DND-41 (cell line): Measurements from ENCODE around the gene SSMEM1.

Experiments
- ATAC-seq: fragments of 200-7000 bp; cut with Tn5 transposase; 3 replicates; pipeline ENCODE4 v1.9.1; 2021; ENCODE audit warnings: low read depth; ENCODE audit not compliant: insufficient read depth
- DNase-seq: peaks from one replicate; pipeline ENCODE4 v3.0.0-alpha.2; 2020
- H2AFZ ChIP-seq: 2 replicates; pipeline ENCODE4 v1.6.0; 2012; ENCODE audit warnings: low read depth, low read length
- H3K27ac ChIP-seq: 2 replicates; pipeline ENCODE4 v1.5.1; 2012; ENCODE audit warnings: low read length, inconsistent platforms
- H3K27me3 ChIP-seq: fragments of 200-600 bp; sonication (generic); 2 replicates; pipeline ENCODE4 v1.6.0; 2012; ENCODE audit warnings: low read length, mild to moderate bottlenecking, inconsistent platforms; ENCODE audit not compliant: insufficient read depth, poor library complexity
- H3K36me3 ChIP-seq: 2 replicates; pipeline ENCODE4 v1.5.1; 2012; ENCODE audit warnings: low read length, inconsistent platforms; ENCODE audit not compliant: insufficient read depth
- H3K4me1 ChIP-seq: 2 replicates; pipeline ENCODE4 v1.5.1; 2012; ENCODE audit warnings: mild to moderate bottlenecking, low read length; ENCODE audit not compliant: insufficient read depth
- H3K4me2 ChIP-seq: 2 replicates; pipeline ENCODE4 v1.6.0; 2012; ENCODE audit warnings: mild to moderate bottlenecking, moderate library complexity, low read length, inconsistent platforms; ENCODE audit not compliant: insufficient read depth
- H3K4me3 ChIP-seq, 2 experiments: fragments of 200-600 bp in 1 of 2; shearing (Covaris generic) in 1 of 2; 2 replicates each; pipeline ENCODE4 v1.5.1; 2012 to 2016; ENCODE audit warnings: inconsistent platforms in 2 of 2, low read length in 2 of 2, mild to moderate bottlenecking in 2 of 2, low read depth in 1 of 2, moderate library complexity in 1 of 2
- H3K79me2 ChIP-seq: 2 replicates; pipeline ENCODE4 v1.6.0; 2012; ENCODE audit warnings: low read length, inconsistent platforms; ENCODE audit not compliant: insufficient read depth
- H3K9ac ChIP-seq: 2 replicates; pipeline ENCODE4 v1.6.0; 2012; ENCODE audit warnings: low read depth, mild to moderate bottlenecking, inconsistent platforms, low read length, moderate library complexity
- H3K9me3 ChIP-seq: 2 replicates; pipeline ENCODE4 v1.5.1; 2012; ENCODE audit warnings: low read length, moderate library complexity, mild to moderate bottlenecking, inconsistent platforms; ENCODE audit not compliant: insufficient read depth, severe bottlenecking
- H4K20me1 ChIP-seq: 2 replicates; pipeline ENCODE4 v1.6.0; 2012; ENCODE audit warnings: low read length; ENCODE audit not compliant: insufficient read depth
- EZH2 ChIP-seq: IDR thresholded peaks from 3 replicates; pipeline ENCODE4 v1.6.1; 2012; ENCODE audit warnings: borderline replicate concordance, low read depth, mild to moderate bottlenecking, moderate library complexity, low read length, inconsistent platforms; ENCODE audit not compliant: severe bottlenecking
- TF ChIP-seq, protein P1 (sequence below): IDR thresholded peaks from 2 replicates; pipeline ENCODE4 v1.5.1; 2012; ENCODE audit warnings: borderline replicate concordance, low read length, moderate library complexity, mild to moderate bottlenecking; ENCODE audit not compliant: poor library complexity, severe bottlenecking; ENCODE audit errors: extremely low read depth

Gene SSMEM1

DNA sequence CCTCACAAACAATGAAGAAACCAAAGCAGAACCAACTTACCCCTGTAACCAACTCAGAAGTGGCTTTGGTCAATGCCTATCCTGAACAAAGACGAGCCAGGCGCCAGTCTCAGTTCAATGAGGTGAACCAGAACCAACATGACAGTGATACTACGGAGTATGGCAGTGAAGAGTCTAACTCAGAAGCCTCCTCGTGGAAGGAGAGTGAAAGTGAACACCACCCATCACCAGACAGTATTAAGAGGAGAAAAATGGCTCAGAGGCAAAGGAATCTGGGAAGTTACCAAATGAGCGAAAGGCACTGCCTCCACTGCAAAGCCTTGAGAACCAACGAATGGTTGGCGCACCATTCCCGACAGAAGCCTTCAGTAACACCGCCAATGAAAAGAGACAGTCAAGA is 8.4 kb downstream of the SSMEM1 start:
- Histone ChIP-seq H2AFZ (no peak overlapping the region), H3K4me1 (no peaks in the 10 kb centered on the region), H3K27me3 (no peaks in the 10 kb centered on the region), H4K20me1 (no peaks in the 10 kb centered on the region), H3K4me3 (no peak overlapping the region), H3K4me2 (no peak overlapping the region), H3K9ac (no peak overlapping the region), H3K36me3 (no peaks in the 10 kb centered on the region), H3K27ac (no peak overlapping the region), H3K9me3 (no peaks in the 10 kb centered on the region), H3K79me2 (no peaks in the 10 kb centered on the region)
- ATAC-seq (no peak), DNase-seq (no peak)
- TF ChIP-seq EZH2 = no peak
- TF ChIP-seq, protein P1, sequence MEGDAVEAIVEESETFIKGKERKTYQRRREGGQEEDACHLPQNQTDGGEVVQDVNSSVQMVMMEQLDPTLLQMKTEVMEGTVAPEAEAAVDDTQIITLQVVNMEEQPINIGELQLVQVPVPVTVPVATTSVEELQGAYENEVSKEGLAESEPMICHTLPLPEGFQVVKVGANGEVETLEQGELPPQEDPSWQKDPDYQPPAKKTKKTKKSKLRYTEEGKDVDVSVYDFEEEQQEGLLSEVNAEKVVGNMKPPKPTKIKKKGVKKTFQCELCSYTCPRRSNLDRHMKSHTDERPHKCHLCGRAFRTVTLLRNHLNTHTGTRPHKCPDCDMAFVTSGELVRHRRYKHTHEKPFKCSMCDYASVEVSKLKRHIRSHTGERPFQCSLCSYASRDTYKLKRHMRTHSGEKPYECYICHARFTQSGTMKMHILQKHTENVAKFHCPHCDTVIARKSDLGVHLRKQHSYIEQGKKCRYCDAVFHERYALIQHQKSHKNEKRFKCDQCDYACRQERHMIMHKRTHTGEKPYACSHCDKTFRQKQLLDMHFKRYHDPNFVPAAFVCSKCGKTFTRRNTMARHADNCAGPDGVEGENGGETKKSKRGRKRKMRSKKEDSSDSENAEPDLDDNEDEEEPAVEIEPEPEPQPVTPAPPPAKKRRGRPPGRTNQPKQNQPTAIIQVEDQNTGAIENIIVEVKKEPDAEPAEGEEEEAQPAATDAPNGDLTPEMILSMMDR = no peak

DNA sequence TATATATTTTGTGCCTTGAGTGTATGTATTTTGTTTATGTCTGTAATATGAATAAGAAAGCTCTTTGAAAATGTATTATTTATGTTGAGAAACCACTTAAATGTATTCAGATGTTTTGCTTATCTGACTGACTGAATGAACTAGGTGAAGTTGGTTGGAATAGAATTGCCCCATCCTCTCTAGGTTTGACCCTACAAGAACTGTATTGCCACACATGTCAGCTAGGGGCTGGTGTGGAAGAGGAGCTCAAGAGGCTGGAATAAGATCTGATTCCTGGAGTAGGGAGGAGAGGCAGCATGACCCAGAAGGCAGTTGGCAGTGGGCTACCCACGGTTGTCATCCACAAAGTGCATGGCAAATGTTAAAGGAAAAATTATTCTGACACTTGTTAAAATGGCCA is 9.1 kb downstream of the SSMEM1 start:
- no peak overlapping the region for H3K4me2 ChIP-seq
- no peaks in the 10 kb centered on the region for H3K27me3 ChIP-seq
- H2AFZ ChIP-seq = no peak overlapping the region
- H3K4me1 ChIP-seq = no peaks in the 10 kb centered on the region
- no peak overlapping the region for H3K4me3 ChIP-seq
- H3K9ac ChIP-seq = no peak overlapping the region
- no peaks in the 10 kb centered on the region for H4K20me1 ChIP-seq
- TF ChIP-seq, protein P1 = no peak
- TF ChIP-seq EZH2 = no peak
- H3K79me2 ChIP-seq = no peaks in the 10 kb centered on the region
- no peaks in the 10 kb centered on the region for H3K36me3 ChIP-seq
- H3K27ac ChIP-seq = no peak overlapping the region
- no peaks in the 10 kb centered on the region for H3K9me3 ChIP-seq
- no peak for DNase-seq
- no peak for ATAC-seq

DNA sequence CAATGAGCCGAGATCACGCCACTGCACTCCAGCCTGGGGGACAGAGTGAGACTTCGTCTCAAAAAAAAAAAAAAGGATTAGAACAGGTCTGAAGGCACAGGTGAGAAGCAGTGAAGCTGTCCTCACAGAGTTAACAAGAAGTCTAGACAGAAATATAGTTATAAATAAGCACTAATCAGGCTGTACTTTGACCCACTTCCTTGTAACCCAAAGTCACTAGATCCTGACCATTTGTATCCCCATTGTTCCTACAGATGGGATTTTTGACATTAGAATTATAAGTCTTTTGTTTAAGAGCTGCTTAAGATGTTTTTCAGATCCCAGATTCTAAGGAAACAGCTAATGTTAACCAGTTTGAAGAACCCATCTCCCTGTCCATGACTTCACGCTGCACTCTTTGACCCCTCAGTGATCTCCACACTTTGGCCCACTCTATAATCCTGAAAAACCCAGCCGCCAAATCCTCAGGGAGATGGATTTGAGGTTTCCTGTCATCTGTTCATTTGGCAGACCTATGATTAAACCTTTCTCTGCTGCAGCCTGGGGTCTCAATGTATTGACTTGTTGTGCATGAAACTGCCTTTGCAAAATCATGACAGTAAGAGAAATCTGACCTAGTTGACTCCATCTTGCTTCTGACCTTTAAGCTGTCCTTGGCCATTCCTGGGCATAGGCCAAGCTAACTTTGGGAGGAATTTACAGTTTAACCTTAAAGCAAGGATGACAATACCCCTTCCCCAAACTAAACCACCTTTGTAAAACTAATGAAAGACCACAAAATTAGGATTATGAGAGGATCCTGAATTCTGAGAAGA is 11.4 kb downstream of the SSMEM1 start:
- H4K20me1 ChIP-seq = no peaks in the 10 kb centered on the region
- no peaks in the 10 kb centered on the region for H3K79me2 ChIP-seq
- H3K4me1 ChIP-seq = no peaks in the 10 kb centered on the region
- H3K9me3 ChIP-seq = no peaks in the 10 kb centered on the region
- H3K36me3 ChIP-seq = no peaks in the 10 kb centered on the region
- TF ChIP-seq, protein P1 = no peak
- no peak for TF ChIP-seq EZH2
- no peak overlapping the region for H3K9ac ChIP-seq
- DNase-seq (no peak), ATAC-seq (no peak)
- no peak overlapping the region for H3K27ac ChIP-seq
- no peak overlapping the region for H3K4me3 ChIP-seq
- no peak overlapping the region for H3K4me2 ChIP-seq
- H2AFZ ChIP-seq = no peak overlapping the region
- H3K27me3 ChIP-seq = no peaks in the 10 kb centered on the region
